Spleen (tissue), 11 donors: ENCODE results near the gene ST7. TPM values are rescaled to one million over a fixed set of nuclear protein-coding genes. Genes with fewer than 3 reads are reported as not detected.

Experiments used
- DNase-seq: peaks from one replicate; pipeline ENCODE4 v3.0.0-alpha.2; 2020
- H3K27ac ChIP-seq, 8 donors: fragments of 200-600 bp; sonication (generic) in 7 of 8; 1 replicate in 4 of 8; 2 replicates in 4 of 8; pipeline versions ENCODE4 v1.5.0 to v1.8.0; 2016 to 2021; ENCODE audit warnings: inconsistent platforms in 4 of 8, mild to moderate bottlenecking in 4 of 8, moderate library complexity in 1 of 8
- H3K27me3 ChIP-seq, 7 donors: fragments of 200-600 bp; sonication (generic) in 6 of 7; replicated peaks in 1 of 7; 1 replicate in 4 of 7; 2 replicates in 3 of 7; pipeline versions ENCODE4 v1.5.0 to v1.8.0; 2016 to 2021; ENCODE audit warnings: inconsistent platforms in 3 of 7, mild to moderate bottlenecking in 1 of 7
- H3K36me3 ChIP-seq, 6 donors: fragments of 200-600 bp; sonication (generic) in 5 of 6; 1 replicate in 4 of 6; 2 replicates in 2 of 6; pipeline versions ENCODE4 v1.5.0 to v1.8.0; 2016 to 2021; ENCODE audit warnings: inconsistent platforms in 2 of 6
- H3K4me1 ChIP-seq, 6 donors: fragments of 200-600 bp; sonication (generic) in 5 of 6; 1 replicate in 3 of 6; 2 replicates in 3 of 6; pipeline versions ENCODE4 v1.5.0 to v1.8.0; 2016 to 2021; ENCODE audit warnings: inconsistent platforms in 3 of 6
- H3K4me3 ChIP-seq, 8 donors: fragments of 200-600 bp; sonication (generic) in 7 of 8; 1 replicate in 4 of 8; 2 replicates in 4 of 8; pipeline versions ENCODE4 v1.5.0 to v1.8.0; 2016 to 2021; ENCODE audit warnings: inconsistent platforms in 4 of 8, mild to moderate bottlenecking in 4 of 8, moderate library complexity in 2 of 8
- H3K9me3 ChIP-seq, 8 donors: fragments of 200-600 bp; sonication (generic) in 7 of 8; 1 replicate in 4 of 8; 2 replicates in 4 of 8; pipeline versions ENCODE4 v1.5.0 to v1.8.0; 2016 to 2021; ENCODE audit warnings: inconsistent platforms in 4 of 8
- POLR2A ChIP-seq, 3 donors: fragments of 450-650 bp; IDR thresholded peaks; one replicate each; pipeline ENCODE4 v1.5.1; 2017; ENCODE audit warnings: antibody characterized with exemption in 3 of 3, mild to moderate bottlenecking in 1 of 3
- POLR2AphosphoS5 ChIP-seq, 3 donors: sonication (generic); formaldehyde crosslinking; IDR thresholded peaks; one replicate each; pipeline ENCODE4 v1.5.1; 2017; ENCODE audit warnings: antibody characterized with exemption in 3 of 3
- WGBS, 5 donors: extraction: QIAGEN DNeasy Blood & Tissue Kit in 3 of 5; methylation state at CpG; one replicate each; pipeline versions ENCODE4 v1.1.5 to v1.1.7; 2013 to 2018; 5-methylcytosine and 5-hydroxymethylcytosine counted together
- intact Hi-C: fragments of 100-400 bp; cut with DNase I; formaldehyde crosslinking; loops from one replicate; pipeline ENCODE4 v1.15.0; 2023; ENCODE audit warnings: low total_unique reads
- polyA plus RNA-seq, 3 donors: library from polyadenylated mRNA; stranded (reverse); fragments of 200-250 nt; gene quantifications; one replicate each; pipeline ENCODE4 v1.2.1, GENCODE V29; 2013
- total RNA-seq, 7 donors: library from RNA; depleted of rRNA in 3 of 7; stranded (reverse); fragments of >200 nt in 3 of 7; fragmentation: NEBNext Ultra II Directional in 4 of 7; extraction: Animal tissue kit (Norgen Biotek cat#: 25700) in 4 of 7; gene quantifications; one replicate each; pipeline versions ENCODE4 v1.1.0 to v1.2.1, GENCODE V29; 2016 to 2021
- TF ChIP-seq, protein P1 (sequence below), 11 experiments: fragments of 200-600 bp in 7 of 11; fragments of 450-650 bp in 4 of 11; sonication (generic) in 4 of 11; IDR thresholded peaks in 8 of 11; conservative IDR thresholded peaks in 3 of 11; 1 replicate in 7 of 11; 2 replicates in 4 of 11; pipeline versions ENCODE4 v1.4.0 to v1.8.0; 2016 to 2021; ENCODE audit warnings: antibody characterized with exemption in 11 of 11, inconsistent platforms in 4 of 11, mild to moderate bottlenecking in 1 of 11
- donor health status: healthy with polysubstance abuse.
- donor health status: DM: no; HTN: no; CAD: no; lungs with moderate emphysema.
- donor health status: DM: no; HTN: no; CAD: no.
- donor health status: Bipolar disorder and iron deficiency.
- donor health status: healthy.
- donor health status: DM: no; HTN: no; CAD: no.
- donor health status: DM: yes; HTN: yes; CAD: no.

The ST7 gene
- total and polyA plus RNA-seq, 10 donors: 4.7 to 36.4 (median 15.8) TPM

DNA sequence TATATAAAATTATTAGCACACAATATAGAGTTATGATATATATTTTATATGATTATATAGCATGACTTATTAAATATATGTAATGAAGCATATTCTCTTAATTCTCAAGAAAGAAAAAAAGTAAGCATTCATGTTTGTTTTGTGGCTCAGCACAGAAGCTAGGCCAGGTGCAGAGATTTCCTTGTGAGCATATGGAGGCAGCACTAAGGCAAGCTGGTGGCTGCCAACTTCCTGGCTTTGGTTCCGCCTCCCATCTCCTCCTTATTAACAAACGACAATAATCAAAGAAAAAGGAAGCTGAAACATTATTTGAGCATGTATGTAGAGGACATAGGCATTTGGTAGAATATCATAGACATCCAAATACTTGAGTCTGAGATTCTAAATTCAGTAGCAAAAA, 130.3 kb downstream of the ST7 start:
- Histone ChIP-seq H3K4me3 (no peak overlapping the region), H3K4me1 (peaks cover 0 to 30% (median 16%) of the 10 kb centered on the region in 6 donors), H3K9me3 (no peaks in the 10 kb centered on the region), H3K27ac (no peak overlapping the region), H3K36me3 (no peaks in the 10 kb centered on the region), H3K27me3 (no peaks in the 10 kb centered on the region)
- intact Hi-C loops: no loop called here
- 29 to 42% (median 29%) methylated on average over 2 of the region's 2 CpGs for WGBS, 5 donors
- DNase-seq: no peak
- TF ChIP-seq POLR2A (IDR thresholded peaks at IDR 0.05) (no peak), POLR2AphosphoS5 (IDR thresholded peaks at IDR 0.05) (no peak)
- TF ChIP-seq, protein P1, sequence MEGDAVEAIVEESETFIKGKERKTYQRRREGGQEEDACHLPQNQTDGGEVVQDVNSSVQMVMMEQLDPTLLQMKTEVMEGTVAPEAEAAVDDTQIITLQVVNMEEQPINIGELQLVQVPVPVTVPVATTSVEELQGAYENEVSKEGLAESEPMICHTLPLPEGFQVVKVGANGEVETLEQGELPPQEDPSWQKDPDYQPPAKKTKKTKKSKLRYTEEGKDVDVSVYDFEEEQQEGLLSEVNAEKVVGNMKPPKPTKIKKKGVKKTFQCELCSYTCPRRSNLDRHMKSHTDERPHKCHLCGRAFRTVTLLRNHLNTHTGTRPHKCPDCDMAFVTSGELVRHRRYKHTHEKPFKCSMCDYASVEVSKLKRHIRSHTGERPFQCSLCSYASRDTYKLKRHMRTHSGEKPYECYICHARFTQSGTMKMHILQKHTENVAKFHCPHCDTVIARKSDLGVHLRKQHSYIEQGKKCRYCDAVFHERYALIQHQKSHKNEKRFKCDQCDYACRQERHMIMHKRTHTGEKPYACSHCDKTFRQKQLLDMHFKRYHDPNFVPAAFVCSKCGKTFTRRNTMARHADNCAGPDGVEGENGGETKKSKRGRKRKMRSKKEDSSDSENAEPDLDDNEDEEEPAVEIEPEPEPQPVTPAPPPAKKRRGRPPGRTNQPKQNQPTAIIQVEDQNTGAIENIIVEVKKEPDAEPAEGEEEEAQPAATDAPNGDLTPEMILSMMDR (IDR thresholded peaks at IDR 0.05 in 8 of 11, conservative IDR thresholded peaks at IDR 0.05 in 3 of 11): no peak

DNA sequence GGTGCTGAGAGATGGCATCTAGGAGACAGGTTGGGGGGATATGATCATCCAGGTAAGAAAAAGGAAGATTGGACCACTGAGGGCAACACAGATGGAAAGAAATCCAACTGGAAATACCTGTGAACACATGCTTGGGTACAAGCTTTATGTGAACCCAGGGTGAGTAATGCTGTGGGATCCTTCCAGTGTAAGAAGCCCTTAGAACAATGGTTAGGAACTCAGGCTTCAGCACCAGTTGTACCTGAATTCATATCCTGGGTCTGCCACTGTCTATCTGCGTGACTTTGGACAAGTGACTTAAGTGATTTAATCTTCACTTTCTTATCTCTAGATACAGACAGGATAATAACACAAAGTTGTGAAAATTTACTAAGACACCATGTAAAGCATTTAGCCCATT, 131.0 kb downstream of the ST7 start:
- 81 to 95% (median 85%) methylated on average over 1 of the region's 1 CpG for WGBS, 5 donors
- Histone ChIP-seq H3K36me3 (no peaks in the 10 kb centered on the region), H3K4me3 (no peak overlapping the region), H3K27ac (no peak overlapping the region), H3K27me3 (no peaks in the 10 kb centered on the region), H3K4me1 (peaks cover 0 to 30% (median 16%) of the 10 kb centered on the region in 6 donors), H3K9me3 (no peaks in the 10 kb centered on the region)
- TF ChIP-seq POLR2A (IDR thresholded peaks at IDR 0.05) (no peak), POLR2AphosphoS5 (IDR thresholded peaks at IDR 0.05) (no peak)
- TF ChIP-seq, protein P1 (IDR thresholded peaks at IDR 0.05 in 8 of 11, conservative IDR thresholded peaks at IDR 0.05 in 3 of 11): no peak
- intact Hi-C loops: no loop called here
- no peak for DNase-seq

DNA sequence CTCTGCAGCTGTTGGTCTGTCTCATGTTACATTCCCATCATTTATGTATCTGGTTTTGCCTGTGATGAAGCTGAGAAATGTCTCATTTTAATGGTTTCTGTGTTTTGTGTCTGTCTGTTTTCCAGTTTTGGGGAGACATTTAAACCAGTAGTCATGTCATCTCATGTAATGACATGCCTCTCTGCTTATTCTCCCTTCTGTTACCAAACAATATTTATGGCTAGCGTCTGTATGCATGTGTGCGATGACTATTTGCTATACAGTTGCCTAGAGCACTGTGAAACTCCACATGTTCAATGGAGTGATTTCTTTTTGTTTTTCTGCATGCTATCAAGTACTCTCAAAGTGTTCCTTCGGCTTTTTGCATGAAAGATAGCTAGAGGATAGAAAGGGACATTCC, 132.0 kb downstream of the ST7 start:
- WGBS, 5 donors: 92 to 95% (median 93%) methylated on average over 3 of the region's 3 CpGs
- Histone ChIP-seq H3K36me3 (no peaks in the 10 kb centered on the region), H3K4me3 (no peak overlapping the region), H3K4me1 (peaks cover 0 to 30% (median 16%) of the 10 kb centered on the region in 6 donors), H3K9me3 (no peaks in the 10 kb centered on the region), H3K27me3 (no peaks in the 10 kb centered on the region), H3K27ac (no peak overlapping the region)
- TF ChIP-seq, protein P1 (IDR thresholded peaks at IDR 0.05 in 8 of 11, conservative IDR thresholded peaks at IDR 0.05 in 3 of 11): no peak
- TF ChIP-seq POLR2AphosphoS5 (IDR thresholded peaks at IDR 0.05): no peak
- no peak for TF ChIP-seq POLR2A (IDR thresholded peaks at IDR 0.05)
- intact Hi-C loops: no loop called here
- DNase-seq: no peak

DNA sequence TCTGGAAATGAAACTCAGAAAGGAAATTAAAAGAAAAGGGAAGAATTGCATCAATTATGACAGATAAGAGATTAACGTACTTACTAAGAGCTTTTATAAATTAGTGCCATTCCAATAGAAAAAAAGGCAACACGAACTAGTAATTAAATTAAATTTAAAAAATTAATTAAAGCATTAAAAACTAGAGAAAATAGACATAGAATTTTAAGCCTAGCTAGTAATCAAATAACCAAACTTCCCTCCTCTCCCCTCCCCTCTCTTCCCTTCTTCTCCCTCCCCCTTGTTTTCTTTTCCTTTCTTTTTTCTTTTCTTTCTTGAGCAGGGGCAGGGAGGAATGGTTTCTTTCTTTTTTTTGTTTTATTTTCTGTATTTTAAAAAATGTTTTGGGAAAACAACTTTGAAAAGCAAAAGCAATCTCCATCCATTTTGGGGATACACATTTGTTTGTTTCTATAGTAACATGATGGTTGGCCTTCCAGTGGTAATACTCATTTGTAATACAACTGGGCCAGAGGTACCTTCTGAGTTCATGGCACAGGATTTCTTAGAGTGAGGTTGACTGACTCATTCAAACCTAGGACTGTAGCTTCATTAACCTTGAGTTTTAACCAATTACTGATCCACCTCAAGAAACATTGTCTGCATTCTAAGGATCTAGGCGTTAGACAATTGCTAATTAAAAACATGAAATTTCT, 132.6 kb downstream of the ST7 start:
- no peak for DNase-seq
- intact Hi-C loops: no loop called here
- no peak overlapping the region for H3K27ac ChIP-seq
- no peaks in the 10 kb centered on the region for H3K9me3 ChIP-seq
- 67 to 78% (median 74%) methylated on average over 3 of the region's 3 CpGs for WGBS, 5 donors
- no peaks in the 10 kb centered on the region for H3K27me3 ChIP-seq
- no peaks in the 10 kb centered on the region for H3K36me3 ChIP-seq
- TF ChIP-seq POLR2AphosphoS5 (IDR thresholded peaks at IDR 0.05) (no peak), POLR2A (IDR thresholded peaks at IDR 0.05) (no peak)
- TF ChIP-seq, protein P1 (IDR thresholded peaks at IDR 0.05 in 8 of 11, conservative IDR thresholded peaks at IDR 0.05 in 3 of 11): no peak
- H3K4me3 ChIP-seq: no peak overlapping the region
- H3K4me1 ChIP-seq: peaks cover 0 to 30% (median 16%) of the 10 kb centered on the region in 6 donors
